Spleen (tissue), 13 donors: ENCODE results near the gene H2BW2. TPM values are rescaled to one million over a fixed set of nuclear protein-coding genes. Genes with fewer than 3 reads are reported as not detected.
A peak's percentile ranks its signal among the peaks of the same experiment; 100 is the strongest.

Source experiments
- DNase-seq: peaks from one replicate; pipeline ENCODE4 v3.0.0-alpha.2; 2020
- H3K27ac ChIP-seq, 8 donors: fragments of 200-600 bp; sonication (generic) in 7 of 8; 1 replicate in 4 of 8; 2 replicates in 4 of 8; pipeline versions ENCODE4 v1.5.0 to v1.8.0; 2016 to 2021; ENCODE audit warnings: inconsistent platforms in 4 of 8, mild to moderate bottlenecking in 4 of 8, moderate library complexity in 1 of 8
- H3K27me3 ChIP-seq, 7 donors: fragments of 200-600 bp; sonication (generic) in 6 of 7; replicated peaks in 1 of 7; 1 replicate in 4 of 7; 2 replicates in 3 of 7; pipeline versions ENCODE4 v1.5.0 to v1.8.0; 2016 to 2021; ENCODE audit warnings: inconsistent platforms in 3 of 7, mild to moderate bottlenecking in 1 of 7
- H3K36me3 ChIP-seq, 6 donors: fragments of 200-600 bp; sonication (generic) in 5 of 6; 1 replicate in 4 of 6; 2 replicates in 2 of 6; pipeline versions ENCODE4 v1.5.0 to v1.8.0; 2016 to 2021; ENCODE audit warnings: inconsistent platforms in 2 of 6
- H3K4me1 ChIP-seq, 6 donors: fragments of 200-600 bp; sonication (generic) in 5 of 6; 1 replicate in 3 of 6; 2 replicates in 3 of 6; pipeline versions ENCODE4 v1.5.0 to v1.8.0; 2016 to 2021; ENCODE audit warnings: inconsistent platforms in 3 of 6
- H3K4me3 ChIP-seq, 8 donors: fragments of 200-600 bp; sonication (generic) in 7 of 8; 1 replicate in 4 of 8; 2 replicates in 4 of 8; pipeline versions ENCODE4 v1.5.0 to v1.8.0; 2016 to 2021; ENCODE audit warnings: inconsistent platforms in 4 of 8, mild to moderate bottlenecking in 4 of 8, moderate library complexity in 2 of 8
- H3K9me3 ChIP-seq, 8 donors: fragments of 200-600 bp; sonication (generic) in 7 of 8; 1 replicate in 4 of 8; 2 replicates in 4 of 8; pipeline versions ENCODE4 v1.5.0 to v1.8.0; 2016 to 2021; ENCODE audit warnings: inconsistent platforms in 4 of 8
- POLR2A ChIP-seq, 3 donors: fragments of 450-650 bp; IDR thresholded peaks; one replicate each; pipeline ENCODE4 v1.5.1; 2017; ENCODE audit warnings: antibody characterized with exemption in 3 of 3, mild to moderate bottlenecking in 1 of 3
- POLR2AphosphoS5 ChIP-seq, 3 donors: sonication (generic); formaldehyde crosslinking; IDR thresholded peaks; one replicate each; pipeline ENCODE4 v1.5.1; 2017; ENCODE audit warnings: antibody characterized with exemption in 3 of 3
- WGBS, 5 donors: extraction: QIAGEN DNeasy Blood & Tissue Kit in 3 of 5; methylation state at CpG; one replicate each; pipeline versions ENCODE4 v1.1.5 to v1.1.7; 2013 to 2018; 5-methylcytosine and 5-hydroxymethylcytosine counted together
- intact Hi-C: fragments of 100-400 bp; cut with DNase I; formaldehyde crosslinking; loops from one replicate; pipeline ENCODE4 v1.15.0; 2023; ENCODE audit warnings: low total_unique reads
- long read RNA-seq, 2 donors: transcript quantifications; one replicate each; lab custom pipeline, GENCODE V29; 2026
- polyA plus RNA-seq, 3 donors: library from polyadenylated mRNA; stranded (reverse); fragments of 200-250 nt; gene quantifications; one replicate each; pipeline ENCODE4 v1.2.1, GENCODE V29; 2013
- total RNA-seq, 7 donors: library from RNA; depleted of rRNA in 3 of 7; stranded (reverse); fragments of >200 nt in 3 of 7; fragmentation: NEBNext Ultra II Directional in 4 of 7; extraction: Animal tissue kit (Norgen Biotek cat#: 25700) in 4 of 7; gene quantifications; one replicate each; pipeline versions ENCODE4 v1.1.0 to v1.2.1, GENCODE V29; 2016 to 2021
- TF ChIP-seq, protein P1 (sequence below), 11 experiments: fragments of 200-600 bp in 7 of 11; fragments of 450-650 bp in 4 of 11; sonication (generic) in 4 of 11; IDR thresholded peaks in 8 of 11; conservative IDR thresholded peaks in 3 of 11; 1 replicate in 7 of 11; 2 replicates in 4 of 11; pipeline versions ENCODE4 v1.4.0 to v1.8.0; 2016 to 2021; ENCODE audit warnings: antibody characterized with exemption in 11 of 11, inconsistent platforms in 4 of 11, mild to moderate bottlenecking in 1 of 11
- donor health status: healthy with polysubstance abuse.
- donor health status: DM: no; HTN: no; CAD: no; lungs with moderate emphysema.
- donor health status: DM: no; HTN: no; CAD: no.
- donor health status: Bipolar disorder and iron deficiency.
- donor health status: healthy.
- donor health status: DM: no; HTN: no; CAD: no.
- donor health status: DM: yes; HTN: yes; CAD: no.

H2BW2 gene
- total RNA-seq (not detected), polyA plus RNA-seq (not detected)
- long read RNA-seq, donor 1: 0 reads
- long read RNA-seq, donor 2: 0 reads

DNA sequence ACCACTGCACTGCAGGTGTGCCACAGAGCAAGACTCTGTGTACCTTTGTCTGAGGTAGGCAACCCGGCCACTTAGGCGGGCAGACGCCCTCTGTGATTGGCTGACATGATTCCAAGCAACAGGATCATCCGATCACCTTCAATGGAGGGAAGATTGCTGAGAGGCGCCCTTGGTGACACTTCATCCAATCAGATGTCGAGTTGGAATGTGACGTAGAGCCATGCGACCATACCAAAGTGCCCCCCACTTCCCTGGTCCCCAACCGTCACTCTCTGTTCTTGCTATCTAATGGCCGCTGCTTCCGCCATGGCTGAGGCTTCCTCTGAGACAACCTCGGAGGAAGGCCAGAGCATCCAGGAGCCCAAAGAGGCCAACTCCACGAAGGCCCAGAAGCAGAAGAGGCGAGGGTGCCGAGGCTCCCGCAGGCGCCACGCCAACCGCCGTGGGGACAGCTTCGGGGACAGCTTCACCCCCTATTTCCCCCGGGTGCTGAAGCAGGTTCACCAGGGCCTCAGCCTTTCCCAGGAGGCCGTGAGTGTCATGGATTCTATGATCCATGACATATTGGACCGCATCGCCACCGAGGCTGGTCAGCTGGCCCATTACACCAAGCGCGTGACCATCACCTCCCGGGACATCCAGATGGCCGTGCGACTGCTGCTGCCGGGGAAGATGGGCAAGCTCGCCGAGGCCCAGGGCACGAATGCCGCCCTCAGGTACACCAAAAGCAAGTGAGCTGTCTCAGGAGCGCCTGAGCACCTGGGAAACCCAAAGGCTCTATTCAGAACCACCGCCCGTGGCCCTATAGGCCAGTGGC, at the start of gene H2BW2:
Gene H2BW2, plus strand, starts transcription at position 268 of the 817 bp plus-strand sequence. Its CDS starts 39 bp downstream, at position 307.
- H3K36me3 ChIP-seq: no peaks in the 10 kb centered on the region
- TF ChIP-seq POLR2AphosphoS5 (IDR thresholded peaks at IDR 0.05) (no peak), POLR2A (IDR thresholded peaks at IDR 0.05) (no peak)
- TF ChIP-seq, protein P1, sequence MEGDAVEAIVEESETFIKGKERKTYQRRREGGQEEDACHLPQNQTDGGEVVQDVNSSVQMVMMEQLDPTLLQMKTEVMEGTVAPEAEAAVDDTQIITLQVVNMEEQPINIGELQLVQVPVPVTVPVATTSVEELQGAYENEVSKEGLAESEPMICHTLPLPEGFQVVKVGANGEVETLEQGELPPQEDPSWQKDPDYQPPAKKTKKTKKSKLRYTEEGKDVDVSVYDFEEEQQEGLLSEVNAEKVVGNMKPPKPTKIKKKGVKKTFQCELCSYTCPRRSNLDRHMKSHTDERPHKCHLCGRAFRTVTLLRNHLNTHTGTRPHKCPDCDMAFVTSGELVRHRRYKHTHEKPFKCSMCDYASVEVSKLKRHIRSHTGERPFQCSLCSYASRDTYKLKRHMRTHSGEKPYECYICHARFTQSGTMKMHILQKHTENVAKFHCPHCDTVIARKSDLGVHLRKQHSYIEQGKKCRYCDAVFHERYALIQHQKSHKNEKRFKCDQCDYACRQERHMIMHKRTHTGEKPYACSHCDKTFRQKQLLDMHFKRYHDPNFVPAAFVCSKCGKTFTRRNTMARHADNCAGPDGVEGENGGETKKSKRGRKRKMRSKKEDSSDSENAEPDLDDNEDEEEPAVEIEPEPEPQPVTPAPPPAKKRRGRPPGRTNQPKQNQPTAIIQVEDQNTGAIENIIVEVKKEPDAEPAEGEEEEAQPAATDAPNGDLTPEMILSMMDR (IDR thresholded peaks at IDR 0.05 in 8 of 11, conservative IDR thresholded peaks at IDR 0.05 in 3 of 11): no peak
- no peaks in the 10 kb centered on the region for H3K4me1 ChIP-seq
- H3K9me3 ChIP-seq: no peaks in the 10 kb centered on the region
- no peak within 1 kb of the TSS for H3K27ac ChIP-seq
- DNase-seq: peak; percentile 65
- intact Hi-C loops: no loop called here
- 88 to 97% (median 90%) methylated on average over 25 to 39 of the region's 39 CpGs for WGBS, 5 donors
- H3K4me3 ChIP-seq: no peak within 1 kb of the TSS
- peaks cover 0 to 46% (median 0%) of the 10 kb centered on the region in 7 donors for H3K27me3 ChIP-seq

DNA sequence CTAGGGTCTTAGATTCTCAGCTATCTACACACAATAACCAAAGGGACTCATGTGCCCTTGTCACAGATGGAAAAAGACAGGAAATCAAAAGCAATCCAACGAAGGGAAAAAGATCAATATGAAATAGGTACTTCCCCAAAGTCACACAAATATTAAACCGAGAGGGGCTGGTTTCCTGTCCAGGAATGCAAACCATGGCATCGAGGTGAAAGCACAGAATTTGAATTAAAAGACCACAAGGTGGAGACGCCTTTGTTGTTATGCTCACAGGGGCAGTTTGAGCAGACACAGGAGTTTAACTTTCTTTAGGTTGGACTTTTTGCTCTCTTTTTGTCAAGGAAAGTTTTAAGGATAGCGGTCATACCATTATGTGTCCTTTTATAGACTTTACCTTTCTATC, 40.5 kb upstream of the H2BW2 start:
- Histone ChIP-seq H3K4me1 (no peaks in the 10 kb centered on the region), H3K27me3 (peaks cover 0 to 7% (median 0%) of the 10 kb centered on the region in 7 donors), H3K9me3 (no peaks in the 10 kb centered on the region), H3K27ac (no peak overlapping the region), H3K36me3 (no peaks in the 10 kb centered on the region), H3K4me3 (no peak overlapping the region)
- TF ChIP-seq POLR2AphosphoS5 (IDR thresholded peaks at IDR 0.05): no peak
- 32 to 39% (median 36%) methylated on average over 5 of the region's 5 CpGs for WGBS, 5 donors
- no peak for DNase-seq
- intact Hi-C loops: no loop called here

DNA sequence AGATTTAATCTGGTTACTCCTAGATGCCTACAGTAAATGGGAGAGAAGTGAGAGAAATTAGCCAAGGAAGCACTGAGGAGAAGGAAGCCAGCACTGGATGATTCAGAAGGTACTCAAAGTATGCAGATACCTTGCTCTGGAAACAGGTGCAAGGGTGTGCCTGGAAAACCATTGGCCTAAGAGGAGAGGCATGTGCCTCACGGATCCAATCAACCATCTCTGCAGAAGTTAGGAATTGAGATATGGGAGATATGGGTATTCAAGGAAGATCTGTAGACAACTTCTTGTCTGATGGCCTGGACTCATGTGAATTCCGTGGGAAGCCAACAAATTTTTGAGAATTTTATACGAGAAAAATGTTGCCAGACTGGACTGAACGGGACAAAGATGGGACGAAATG, 30.9 kb upstream of the H2BW2 start:
- Histone ChIP-seq H3K36me3 (no peaks in the 10 kb centered on the region), H3K4me1 (no peaks in the 10 kb centered on the region), H3K4me3 (no peak overlapping the region), H3K27me3 (peaks cover 0 to 10% (median 0%) of the 10 kb centered on the region in 7 donors), H3K9me3 (no peaks in the 10 kb centered on the region), H3K27ac (no peak overlapping the region)
- intact Hi-C loops: no loop called here
- DNase-seq: no peak
- TF ChIP-seq POLR2AphosphoS5 (IDR thresholded peaks at IDR 0.05) (no peak), POLR2A (IDR thresholded peaks at IDR 0.05) (no peak)
- TF ChIP-seq, protein P1 (IDR thresholded peaks at IDR 0.05 in 8 of 11, conservative IDR thresholded peaks at IDR 0.05 in 3 of 11): no peak
- WGBS, 5 donors: 62 to 75% (median 69%) methylated on average over 5 of the region's 5 CpGs

DNA sequence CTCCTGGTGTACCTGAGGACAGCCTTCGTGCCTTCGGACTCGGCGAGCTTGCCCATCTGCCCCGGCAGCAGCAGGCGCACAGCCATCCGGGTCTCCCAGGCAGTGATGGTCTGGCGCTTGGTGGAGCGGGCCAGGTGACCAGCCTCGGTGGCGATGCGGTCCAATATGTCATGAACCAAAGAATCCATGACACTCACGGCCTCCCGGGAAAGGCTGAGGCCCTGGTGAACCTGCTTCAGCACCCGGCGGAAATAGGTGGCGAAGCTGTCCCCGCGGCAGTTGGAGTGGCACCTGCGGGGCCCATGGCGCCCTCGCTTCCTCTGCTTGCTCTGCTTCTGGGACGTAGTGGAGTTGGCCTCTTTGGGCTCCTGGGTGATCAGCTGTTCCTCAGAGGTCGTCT, 26.6 kb upstream of the H2BW2 start:
- peak; percentile 66 for DNase-seq
- H3K4me1 ChIP-seq: no peaks in the 10 kb centered on the region
- H3K27me3 ChIP-seq: peaks cover 0 to 10% (median 0%) of the 10 kb centered on the region in 7 donors
- TF ChIP-seq POLR2AphosphoS5 (IDR thresholded peaks at IDR 0.05) (no peak), POLR2A (IDR thresholded peaks at IDR 0.05) (no peak)
- TF ChIP-seq, protein P1 (IDR thresholded peaks at IDR 0.05 in 8 of 11, conservative IDR thresholded peaks at IDR 0.05 in 3 of 11): no peak
- intact Hi-C loops: no loop called here
- H3K9me3 ChIP-seq: no peaks in the 10 kb centered on the region
- no peak overlapping the region for H3K4me3 ChIP-seq
- no peak overlapping the region for H3K27ac ChIP-seq
- H3K36me3 ChIP-seq: no peaks in the 10 kb centered on the region
- WGBS, 5 donors: 71 to 95% (median 93%) methylated on average over 2 to 24 of the region's 24 CpGs
